ENCODE measurements around the gene IFI16. TPM values are rescaled to one million over a fixed set of nuclear protein-coding genes. Genes with fewer than 3 reads are reported as not detected.

Gene IFI16
- total RNA-seq, 1 donor from 2014 or later: 5.4 TPM

DNA sequence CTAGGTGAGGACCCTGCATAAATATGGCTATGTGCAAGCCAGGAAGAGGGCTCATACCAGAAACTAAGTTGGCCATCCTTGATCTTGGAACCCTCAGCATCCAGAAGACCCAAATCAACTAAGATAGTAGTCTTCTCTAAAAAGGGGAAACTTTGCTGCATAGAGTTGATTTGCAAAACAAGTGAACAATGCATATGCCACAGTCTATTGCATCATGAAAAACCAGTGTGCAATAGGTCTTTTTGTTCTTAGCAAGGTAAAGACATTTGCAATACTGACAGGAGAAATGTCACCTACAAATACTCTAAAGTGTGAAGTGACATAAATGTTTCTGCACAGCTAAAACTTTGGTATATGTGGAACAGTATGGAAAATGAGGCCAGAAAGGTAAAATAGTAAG, 2.0 kb upstream of the IFI16 start:
- no peak for DNase-seq (ENCODE audit: low spot score)
- Histone ChIP-seq H4K20me1 (ENCODE audit: low read depth) (no peaks in the 10 kb centered on the region), H3K79me2 (ENCODE audit: low read depth) (no peaks in the 10 kb centered on the region), H3F3A (ENCODE audit: low read depth) (peaks cover 22% of the 10 kb centered on the region), H2AFZ (replicated peaks) (no peak overlapping the region), H3K27ac (no peak overlapping the region), H3K4me3 (no peak overlapping the region), H3K4me1 (peaks cover 22% of the 10 kb centered on the region), H3K27me3 (no peaks in the 10 kb centered on the region), H3K4me2 (no peak overlapping the region), H3K9me3 (ENCODE audit: low read depth) (no peaks in the 10 kb centered on the region), H3K9ac (no peak overlapping the region), H3K36me3 (no peaks in the 10 kb centered on the region)
- Mint-ChIP-seq H3K36me3 (no peaks in the 10 kb centered on the region), H3K27me3 (ENCODE audit: insufficient read depth, low read depth) (peaks cover 2% of the 10 kb centered on the region), H3K9me3 (no peaks in the 10 kb centered on the region), H3K27ac (no peak overlapping the region), H3K4me3 (no peak overlapping the region), H3K4me1 (peaks cover 13% of the 10 kb centered on the region)
- TF ChIP-seq, protein P1, sequence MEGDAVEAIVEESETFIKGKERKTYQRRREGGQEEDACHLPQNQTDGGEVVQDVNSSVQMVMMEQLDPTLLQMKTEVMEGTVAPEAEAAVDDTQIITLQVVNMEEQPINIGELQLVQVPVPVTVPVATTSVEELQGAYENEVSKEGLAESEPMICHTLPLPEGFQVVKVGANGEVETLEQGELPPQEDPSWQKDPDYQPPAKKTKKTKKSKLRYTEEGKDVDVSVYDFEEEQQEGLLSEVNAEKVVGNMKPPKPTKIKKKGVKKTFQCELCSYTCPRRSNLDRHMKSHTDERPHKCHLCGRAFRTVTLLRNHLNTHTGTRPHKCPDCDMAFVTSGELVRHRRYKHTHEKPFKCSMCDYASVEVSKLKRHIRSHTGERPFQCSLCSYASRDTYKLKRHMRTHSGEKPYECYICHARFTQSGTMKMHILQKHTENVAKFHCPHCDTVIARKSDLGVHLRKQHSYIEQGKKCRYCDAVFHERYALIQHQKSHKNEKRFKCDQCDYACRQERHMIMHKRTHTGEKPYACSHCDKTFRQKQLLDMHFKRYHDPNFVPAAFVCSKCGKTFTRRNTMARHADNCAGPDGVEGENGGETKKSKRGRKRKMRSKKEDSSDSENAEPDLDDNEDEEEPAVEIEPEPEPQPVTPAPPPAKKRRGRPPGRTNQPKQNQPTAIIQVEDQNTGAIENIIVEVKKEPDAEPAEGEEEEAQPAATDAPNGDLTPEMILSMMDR (IDR thresholded peaks at IDR 0.05): no peak
- no peak for TF ChIP-seq EZH2 (IDR thresholded peaks at IDR 0.05)
- TF ChIP-seq EZH2phosphoT487 (IDR thresholded peaks at IDR 0.05): no peak

DNA sequence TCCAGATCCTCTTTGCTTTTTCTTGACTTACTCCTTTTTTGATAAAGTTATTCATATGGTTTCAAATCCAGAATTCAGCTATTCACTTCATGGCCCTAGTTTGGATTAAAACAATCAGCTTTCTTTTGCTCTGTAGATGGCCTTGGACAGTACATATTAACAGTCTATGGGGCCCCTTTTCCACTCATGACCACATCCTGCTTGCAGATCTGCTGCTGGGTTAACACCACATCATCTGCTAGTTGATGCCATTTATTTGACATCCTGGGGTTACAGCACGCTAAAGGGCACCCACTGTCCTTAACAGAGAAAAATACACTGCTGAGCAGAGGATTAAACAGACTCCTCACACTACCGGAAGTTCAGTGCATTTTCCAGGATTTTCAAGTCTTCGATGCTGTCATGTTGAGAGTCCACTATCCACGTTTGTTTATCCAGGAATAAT, 941 bp upstream of the IFI16 start:
- Histone ChIP-seq H3K9ac (no peak overlapping the region), H3K27ac (no peak overlapping the region), H3K4me1 (peaks cover 22% of the 10 kb centered on the region), H3K27me3 (no peaks in the 10 kb centered on the region), H3K36me3 (no peaks in the 10 kb centered on the region), H3K9me3 (ENCODE audit: low read depth) (no peaks in the 10 kb centered on the region), H3K4me2 (no peak overlapping the region), H3K79me2 (ENCODE audit: low read depth) (no peaks in the 10 kb centered on the region), H3F3A (ENCODE audit: low read depth) (peaks cover 22% of the 10 kb centered on the region), H4K20me1 (ENCODE audit: low read depth) (no peaks in the 10 kb centered on the region), H3K4me3 (no peak overlapping the region), H2AFZ (replicated peaks) (no peak overlapping the region)
- DNase-seq (ENCODE audit: low spot score): no peak
- Mint-ChIP-seq H3K36me3 (no peaks in the 10 kb centered on the region), H3K4me1 (peaks cover 13% of the 10 kb centered on the region), H3K27me3 (ENCODE audit: insufficient read depth, low read depth) (peaks cover 2% of the 10 kb centered on the region), H3K9me3 (no peaks in the 10 kb centered on the region), H3K4me3 (no peak overlapping the region), H3K27ac (no peak overlapping the region)
- TF ChIP-seq EZH2 (IDR thresholded peaks at IDR 0.05) (no peak), EZH2phosphoT487 (IDR thresholded peaks at IDR 0.05) (no peak)
- TF ChIP-seq, protein P1 (IDR thresholded peaks at IDR 0.05): no peak

DNA sequence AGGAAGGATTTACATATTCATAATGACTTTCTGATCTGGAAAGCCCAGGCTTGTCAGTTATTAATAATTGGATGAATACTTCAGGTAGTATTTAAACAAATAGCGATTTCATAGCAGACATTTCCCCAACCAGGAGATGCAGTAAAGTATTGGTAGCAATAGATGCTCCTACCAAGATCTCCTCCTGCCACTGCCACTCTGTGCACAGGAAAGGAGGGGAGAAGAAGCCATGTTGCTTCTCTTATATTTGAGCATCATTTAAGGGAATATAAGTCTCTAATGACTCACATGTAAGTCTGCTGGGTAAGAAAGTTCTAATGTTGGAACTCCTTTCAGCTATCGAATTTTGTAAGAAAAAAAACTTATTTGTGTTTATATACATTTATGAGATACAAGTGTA, 420 bp upstream of the IFI16 start:
- Histone ChIP-seq H3F3A (ENCODE audit: low read depth) (peaks cover 22% of the 10 kb centered on the region), H3K79me2 (ENCODE audit: low read depth) (no peaks in the 10 kb centered on the region), H3K27ac (no peak overlapping the region), H2AFZ (replicated peaks) (peak overlapping the region; percentile 18), H3K9me3 (ENCODE audit: low read depth) (no peaks in the 10 kb centered on the region), H3K36me3 (no peaks in the 10 kb centered on the region), H3K27me3 (no peaks in the 10 kb centered on the region), H3K9ac (no peak overlapping the region), H3K4me2 (no peak overlapping the region), H3K4me3 (no peak overlapping the region), H3K4me1 (peaks cover 22% of the 10 kb centered on the region), H4K20me1 (ENCODE audit: low read depth) (no peaks in the 10 kb centered on the region)
- no peak overlapping the region for H3K27ac Mint-ChIP-seq
- no peak overlapping the region for H3K4me3 Mint-ChIP-seq
- no peaks in the 10 kb centered on the region for H3K9me3 Mint-ChIP-seq
- TF ChIP-seq EZH2 (IDR thresholded peaks at IDR 0.05) (no peak), EZH2phosphoT487 (IDR thresholded peaks at IDR 0.05) (no peak)
- TF ChIP-seq, protein P1 (IDR thresholded peaks at IDR 0.05): no peak
- peaks cover 2% of the 10 kb centered on the region for H3K27me3 Mint-ChIP-seq (ENCODE audit: insufficient read depth, low read depth)
- H3K4me1 Mint-ChIP-seq: peaks cover 13% of the 10 kb centered on the region
- no peak for DNase-seq (ENCODE audit: low spot score)
- H3K36me3 Mint-ChIP-seq: no peaks in the 10 kb centered on the region

All from neural progenitor cell (in vitro differentiated cells).